Bronchial epithelial cell (primary cell): ENCODE results near the gene SEMA5B. TPM values are rescaled to one million over a fixed set of nuclear protein-coding genes. Genes with fewer than 3 reads are reported as not detected.

Experiments
- DNase-seq: peaks from one replicate; pipeline ENCODE4 v3.0.0-alpha.2; 2010; ENCODE audit warnings: low read depth
- FAIRE-seq: peaks from 2 replicates; lab custom pipeline; 2011; peaks lifted over from hg19 to GRCh38; lab: Jason Lieb, UNC
- H3K27me3 ChIP-seq: 2 replicates; pipeline ENCODE4 v1.5.1; 2011; ENCODE audit warnings: low read length; ENCODE audit not compliant: control insufficient read depth, insufficient read depth
- H3K36me3 ChIP-seq: 2 replicates; pipeline ENCODE4 v1.5.1; 2011; ENCODE audit warnings: low read length; ENCODE audit not compliant: control insufficient read depth, insufficient read depth
- H3K4me3 ChIP-seq: 2 replicates; pipeline ENCODE4 v1.5.1; 2011; ENCODE audit warnings: mild to moderate bottlenecking, low read depth, low read length, control low read depth
- CTCF ChIP-seq: IDR thresholded peaks from 2 replicates; pipeline ENCODE4 v1.5.1; 2011; ENCODE audit warnings: mild to moderate bottlenecking, moderate library complexity, low read length, control low read depth, inconsistent platforms; ENCODE audit not compliant: insufficient read depth, severe bottlenecking
- total RNA-seq: library from RNA; depleted of rRNA; stranded (reverse); fragments of >200 nt; gene quantifications from 2 replicates; pipeline ENCODE4 v1.2.1, GENCODE V29; 2014

Gene SEMA5B
- total RNA-seq, 1 donor from 2014 or later: under 0.01 TPM

- peaks cover 1% of the 10 kb centered on the region for H3K36me3 ChIP-seq
- H3K27me3 ChIP-seq: no peaks in the 10 kb centered on the region
- no peak overlapping the region for H3K4me3 ChIP-seq
- TF ChIP-seq CTCF: no peak
- FAIRE-seq (no peak), DNase-seq (no peak)
These were observed 45.0 kb upstream of the SEMA5B start for GRCh38 chr3:123072564-123072963.

- no peak for TF ChIP-seq CTCF
- no peaks in the 10 kb centered on the region for H3K27me3 ChIP-seq
- DNase-seq: no peak
- H3K36me3 ChIP-seq: peaks cover 1% of the 10 kb centered on the region
- no peak for FAIRE-seq
- no peak overlapping the region for H3K4me3 ChIP-seq
These were observed 44.6 kb upstream of the SEMA5B start for GRCh38 chr3:123072152-123072551.

- TF ChIP-seq CTCF: no peak
- no peak overlapping the region for H3K4me3 ChIP-seq
- FAIRE-seq: no peak
- peaks cover 1% of the 10 kb centered on the region for H3K36me3 ChIP-seq
- no peak for DNase-seq
- no peaks in the 10 kb centered on the region for H3K27me3 ChIP-seq
These were observed 44.0 kb upstream of the SEMA5B start for GRCh38 chr3:123071581-123071980.

GRCh38 chr3:123071146-123071545 lies 43.6 kb upstream of the SEMA5B start:
- H3K27me3 ChIP-seq: no peaks in the 10 kb centered on the region
- no peak overlapping the region for H3K4me3 ChIP-seq
- no peak for TF ChIP-seq CTCF
- FAIRE-seq (no peak), DNase-seq (no peak)
- H3K36me3 ChIP-seq: peaks cover 1% of the 10 kb centered on the region

GRCh38 chr3:123070510-123070909 lies 42.9 kb upstream of the SEMA5B start:
- Histone ChIP-seq H3K27me3 (no peaks in the 10 kb centered on the region), H3K36me3 (peaks cover 1% of the 10 kb centered on the region), H3K4me3 (no peak overlapping the region)
- no peak for TF ChIP-seq CTCF
- no peak for DNase-seq
- FAIRE-seq: no peak
